GOT3 (cell line): ENCODE data around the gene SSB.
"Not testable (repeated sequence)": the region's sequence is repeated elsewhere in the genome, so short reads cannot be mapped to it uniquely, and the experiment has no call there.

Experiments used
- DNase-seq: peaks from one replicate; lab custom pipeline; 2025; ENCODE audit warnings: mixed read lengths; lab: John Stamatoyannopoulos, UW

SSB gene

DNA sequence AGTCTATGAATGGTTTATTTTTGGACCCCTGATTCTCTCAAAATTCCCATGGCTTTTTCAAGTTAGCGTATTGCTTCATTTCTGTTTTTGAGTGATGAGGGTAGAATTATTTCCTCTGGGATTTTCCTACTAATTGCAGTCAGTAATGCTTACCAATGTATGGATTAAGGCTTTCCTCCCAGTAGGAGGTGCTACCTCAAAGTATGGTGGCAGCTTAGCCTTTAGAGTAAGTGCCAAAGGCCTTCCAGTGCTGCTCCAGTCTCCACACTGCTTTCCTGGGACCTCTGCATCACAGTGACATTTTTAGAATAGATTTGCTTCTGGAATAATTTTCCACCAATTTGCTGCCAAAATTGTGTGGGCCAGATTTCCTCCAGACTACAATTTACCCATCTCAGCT, 16.2 kb upstream of the SSB start:
- DNase-seq = no peak

DNA sequence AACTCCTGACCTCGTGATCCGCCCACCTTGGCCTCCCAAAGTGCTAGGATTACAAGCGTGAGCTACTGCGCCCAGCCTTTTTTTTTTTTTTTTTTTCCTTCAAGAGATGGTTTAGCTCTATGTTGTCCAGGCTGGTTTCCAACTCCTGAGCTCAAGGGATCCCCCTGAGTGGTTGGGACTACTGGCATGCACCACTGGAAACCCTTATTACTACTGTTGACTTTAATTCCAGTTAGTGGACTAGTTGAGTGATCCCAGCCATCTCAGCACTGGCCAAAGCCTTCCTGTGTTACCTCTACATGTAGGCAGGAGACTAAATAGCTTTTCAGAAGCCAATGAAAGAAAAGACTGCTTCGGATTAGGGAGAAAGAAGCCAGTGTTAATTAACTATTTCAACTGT, 8.1 kb upstream of the SSB start:
- no peak for DNase-seq

DNA sequence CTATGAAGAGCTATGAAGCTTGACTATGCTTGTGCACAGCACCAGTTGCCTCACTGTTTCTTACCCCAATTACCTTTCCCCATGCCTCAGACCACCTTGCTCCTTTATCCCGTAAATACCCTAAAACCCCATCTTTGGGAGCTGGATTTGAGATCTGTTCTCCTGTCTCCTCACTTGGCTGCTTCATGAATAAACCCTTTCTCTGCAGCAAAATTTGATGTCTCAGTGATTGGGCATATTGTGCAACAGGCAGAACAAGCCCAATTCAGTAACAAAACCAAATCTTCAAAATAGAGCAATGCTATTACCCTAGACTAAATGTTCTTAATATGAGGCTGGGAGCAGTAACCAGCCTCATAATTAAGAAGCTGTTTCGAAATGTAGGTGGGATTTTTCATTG, 3.5 kb upstream of the SSB start:
- no peak for DNase-seq

DNA sequence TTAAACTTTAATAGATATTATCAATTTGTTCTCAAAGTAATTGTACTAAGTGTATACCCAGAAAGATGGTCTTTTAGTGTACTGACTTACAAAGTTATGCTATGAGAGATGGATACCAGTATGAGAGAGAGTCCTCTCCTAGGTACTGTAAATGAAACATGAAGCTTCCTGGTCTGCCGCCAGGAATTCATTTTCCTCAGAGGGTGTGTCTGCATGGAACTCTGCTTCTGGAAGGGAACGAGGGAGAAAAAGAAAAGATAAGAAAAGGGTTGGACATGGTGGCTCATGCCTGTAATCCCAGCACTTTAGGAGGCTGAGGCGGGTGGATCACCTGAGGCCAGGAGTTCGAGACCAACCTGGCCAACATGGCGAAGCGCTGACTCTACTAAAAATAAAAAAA, 2.2 kb upstream of the SSB start:
- DNase-seq = no peak

DNA sequence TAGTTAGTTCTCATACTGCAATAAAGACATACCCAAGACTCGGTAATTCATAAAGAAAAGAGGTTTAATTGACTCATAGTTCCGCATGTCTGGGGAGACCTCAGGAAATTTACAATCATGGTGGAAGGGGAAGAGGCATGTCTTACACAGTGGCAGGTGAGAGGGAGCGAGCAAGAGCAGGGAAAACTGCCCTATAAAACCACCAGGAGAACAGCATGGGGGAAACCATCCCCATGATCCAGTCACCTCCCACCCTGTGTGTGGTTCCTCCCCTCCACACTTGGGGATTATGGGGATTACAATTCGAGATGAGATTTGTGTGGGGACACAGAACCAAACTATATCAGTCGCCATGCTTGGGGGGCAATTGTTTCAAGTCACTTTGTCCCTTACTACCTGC, 1.1 kb upstream of the SSB start:
- no peak for DNase-seq

DNA sequence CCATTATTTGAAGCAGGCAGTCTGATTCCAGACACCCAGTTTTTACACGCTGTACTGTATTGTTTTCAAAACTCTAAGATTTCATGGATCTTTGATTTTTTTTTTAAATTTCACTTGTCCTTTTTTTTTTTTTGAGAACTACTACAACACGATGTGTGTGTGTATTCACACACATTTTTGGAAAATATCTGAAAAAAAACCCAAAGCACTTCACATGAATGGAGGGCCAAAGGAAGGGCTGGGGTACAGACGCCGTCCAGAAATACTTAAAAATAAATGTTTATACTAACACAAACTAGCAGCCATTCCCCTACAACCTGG, 314 bp upstream of the SSB start:
- no peak for DNase-seq

DNA sequence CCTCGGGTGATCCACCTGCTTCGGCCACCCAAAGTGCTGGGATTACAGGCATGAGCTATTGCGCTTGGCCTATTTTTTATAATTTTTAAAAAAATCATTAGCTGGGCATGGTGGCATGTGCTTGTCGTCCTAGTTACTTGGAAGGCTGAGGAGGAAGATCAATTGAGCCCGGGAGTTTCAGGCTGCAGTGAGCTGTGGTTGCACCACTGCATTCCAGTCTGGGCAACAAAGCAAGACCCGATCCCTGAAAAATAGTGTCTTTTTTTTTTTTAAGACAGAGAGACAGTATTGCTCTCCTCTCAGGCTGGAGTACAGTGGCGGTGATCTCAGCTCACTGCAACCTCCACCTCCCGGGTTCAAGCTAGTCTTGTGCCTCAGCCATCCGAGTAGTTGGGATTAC, 4.8 kb downstream of the SSB start:
- DNase-seq = no peak

DNA sequence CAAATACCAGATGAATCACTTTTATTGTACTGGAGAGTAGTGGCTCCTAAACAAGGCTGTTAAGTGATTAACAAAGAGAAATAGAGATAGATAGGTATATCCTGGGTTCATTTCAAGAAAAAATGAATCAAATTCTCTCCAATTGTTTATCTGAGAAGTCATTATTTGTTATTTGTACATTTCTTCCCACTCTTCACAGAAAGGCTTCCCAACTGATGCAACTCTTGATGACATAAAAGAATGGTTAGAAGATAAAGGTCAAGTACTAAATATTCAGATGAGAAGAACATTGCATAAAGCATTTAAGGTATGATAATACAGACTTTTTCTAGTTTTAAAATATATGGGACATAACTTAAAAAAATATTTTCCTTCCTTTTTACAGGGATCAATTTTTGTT, 7.9 kb downstream of the SSB start:
- DNase-seq = no peak

DNA sequence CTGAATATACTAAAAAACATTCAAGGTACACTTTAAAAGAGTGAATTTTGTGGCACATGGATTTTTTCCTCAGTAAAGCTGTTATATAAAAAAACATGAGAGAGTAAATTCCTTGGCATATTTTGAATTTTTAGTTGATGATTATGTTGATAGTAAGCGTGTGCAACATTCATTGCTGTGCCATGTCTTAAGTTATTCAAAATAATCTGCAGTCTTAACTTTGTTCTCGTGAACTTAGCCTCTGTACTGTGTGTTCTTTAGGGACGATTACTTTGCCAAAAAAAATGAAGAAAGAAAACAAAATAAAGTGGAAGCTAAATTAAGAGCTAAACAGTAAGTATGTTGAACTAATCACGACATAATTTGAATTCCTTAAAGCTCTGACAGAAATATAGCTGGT, 9.6 kb downstream of the SSB start:
- no peak for DNase-seq

DNA sequence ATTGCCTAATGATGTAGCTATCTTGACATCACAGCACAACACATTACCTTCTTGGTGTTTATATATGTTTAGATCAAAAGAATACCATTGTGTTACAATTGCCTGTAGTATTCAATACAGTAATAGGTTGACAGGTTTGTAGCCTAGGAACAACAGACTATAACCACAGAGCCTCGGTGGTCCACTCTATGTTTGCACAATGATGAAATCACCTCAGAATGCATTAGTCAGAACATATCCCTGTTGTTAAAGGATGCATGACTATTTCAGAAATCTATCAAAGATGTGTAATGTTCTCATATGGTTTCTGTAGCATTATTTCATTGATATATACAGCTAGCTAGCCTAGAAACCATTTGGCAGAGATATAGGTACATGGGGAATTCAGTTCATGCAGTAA, 17.2 kb downstream of the SSB start:
- DNase-seq = no peak

DNA sequence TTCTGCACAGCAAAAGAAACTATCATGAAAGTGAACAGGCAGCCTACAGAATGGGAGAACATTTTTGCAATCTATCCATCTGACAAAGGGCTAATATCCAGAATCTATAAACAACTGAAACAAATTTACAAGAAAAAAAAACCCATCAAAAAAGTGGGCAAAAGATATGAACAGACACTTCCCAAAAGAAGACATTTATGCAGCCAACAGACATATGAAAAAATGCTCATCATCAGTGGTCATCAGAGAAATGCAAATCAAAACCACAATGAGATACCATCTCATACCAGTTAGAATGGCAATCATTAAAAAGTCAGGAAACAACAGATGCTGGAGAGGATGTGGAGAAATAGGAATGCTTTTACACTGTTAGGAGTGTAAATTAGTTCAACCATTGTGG, 18.3 kb downstream of the SSB start:
- not testable (repeated sequence) for DNase-seq

DNA sequence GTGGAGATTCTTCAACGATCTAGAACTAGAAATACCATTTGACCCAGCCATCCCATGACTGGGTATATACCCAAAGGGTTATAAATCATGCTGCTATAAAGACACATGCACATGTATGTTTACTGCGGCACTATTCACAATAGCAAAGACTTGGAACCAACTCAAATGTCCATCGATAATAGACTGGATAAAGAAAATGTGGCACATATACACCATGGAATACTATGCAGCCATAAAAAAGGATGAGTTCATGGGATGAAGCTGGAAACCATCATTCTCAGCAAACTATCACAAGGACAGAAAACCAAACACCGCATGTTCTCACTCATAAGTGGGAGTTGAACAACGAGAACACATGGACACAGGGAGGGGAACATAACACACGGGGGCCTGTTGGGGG, 18.7 kb downstream of the SSB start:
- DNase-seq = not testable (repeated sequence)

DNA sequence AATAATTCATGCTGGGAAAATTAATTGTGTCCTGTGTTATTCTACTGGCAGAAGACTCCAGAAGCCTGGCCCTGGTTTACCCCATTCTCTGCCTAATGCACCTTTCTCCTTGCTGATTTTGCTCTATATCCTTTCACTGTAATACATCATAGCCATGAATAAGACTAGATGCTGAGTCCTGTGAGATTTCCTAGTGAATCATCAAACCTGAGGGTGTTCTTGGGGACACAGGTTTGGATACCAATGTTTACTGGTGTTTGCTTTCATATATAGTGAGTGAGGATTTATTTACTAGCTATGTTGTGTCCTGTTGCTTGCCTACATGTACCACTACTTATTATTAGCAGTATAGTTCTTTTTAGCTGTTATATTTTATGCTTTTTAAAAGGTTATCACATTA, 19.6 kb downstream of the SSB start:
- no peak for DNase-seq

DNA sequence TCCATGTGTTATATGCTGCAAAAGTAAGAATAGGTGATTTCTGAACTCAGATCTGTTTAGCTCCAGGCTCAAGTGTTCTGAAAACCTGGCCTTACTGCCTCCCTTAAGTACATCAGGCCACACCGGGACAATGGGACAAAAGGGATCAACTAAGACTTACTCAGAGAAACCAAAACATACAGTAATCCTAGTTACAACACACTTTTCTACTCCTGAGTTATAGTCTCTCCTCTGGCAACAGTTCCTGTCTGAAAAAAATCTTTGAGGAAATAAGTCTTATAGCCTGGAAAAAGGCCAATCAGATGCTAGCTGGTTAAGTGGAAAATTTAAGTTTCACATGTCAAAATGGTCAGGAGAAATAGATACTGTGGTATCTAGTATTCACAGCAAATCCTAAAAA, 20.4 kb downstream of the SSB start:
- DNase-seq = no peak

DNA sequence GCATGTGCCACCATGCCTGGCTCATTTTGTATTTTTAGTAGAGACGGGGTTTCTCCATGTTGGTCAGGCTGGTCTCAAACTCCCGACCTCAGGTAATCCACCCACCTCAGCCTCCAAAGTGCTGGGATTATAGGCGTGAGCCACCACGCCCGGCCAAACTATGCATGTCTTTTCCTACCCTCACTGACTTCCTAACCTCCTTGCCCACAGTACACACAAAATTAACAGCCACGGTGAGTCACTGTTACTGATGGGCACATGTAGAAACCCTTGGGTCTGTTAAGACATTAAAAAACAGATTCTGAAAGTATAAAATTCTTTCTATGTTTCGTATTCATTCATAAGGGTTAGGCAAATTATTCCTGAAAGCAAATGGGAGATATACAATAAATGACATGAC, 21.4 kb downstream of the SSB start:
- DNase-seq = not testable (repeated sequence)

DNA sequence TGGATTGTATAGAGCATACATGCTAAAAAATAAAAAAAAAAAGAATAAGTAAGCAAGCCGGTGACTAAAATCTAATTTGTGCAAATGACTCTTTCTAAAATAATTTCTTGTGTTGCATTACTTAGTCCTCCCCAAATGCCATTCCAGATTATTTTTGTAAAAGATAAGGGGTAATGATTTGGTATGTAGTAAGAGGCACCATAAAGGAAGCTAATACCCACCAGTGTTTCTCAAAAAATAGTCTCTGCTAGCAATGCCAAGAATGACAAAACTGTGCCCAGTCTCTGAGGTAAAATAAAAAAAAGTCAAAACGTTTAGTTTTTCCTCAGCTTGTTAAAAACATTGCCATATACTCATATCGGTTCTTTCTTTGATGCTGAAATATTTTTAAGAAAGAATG, 23.4 kb downstream of the SSB start:
- no peak for DNase-seq

DNA sequence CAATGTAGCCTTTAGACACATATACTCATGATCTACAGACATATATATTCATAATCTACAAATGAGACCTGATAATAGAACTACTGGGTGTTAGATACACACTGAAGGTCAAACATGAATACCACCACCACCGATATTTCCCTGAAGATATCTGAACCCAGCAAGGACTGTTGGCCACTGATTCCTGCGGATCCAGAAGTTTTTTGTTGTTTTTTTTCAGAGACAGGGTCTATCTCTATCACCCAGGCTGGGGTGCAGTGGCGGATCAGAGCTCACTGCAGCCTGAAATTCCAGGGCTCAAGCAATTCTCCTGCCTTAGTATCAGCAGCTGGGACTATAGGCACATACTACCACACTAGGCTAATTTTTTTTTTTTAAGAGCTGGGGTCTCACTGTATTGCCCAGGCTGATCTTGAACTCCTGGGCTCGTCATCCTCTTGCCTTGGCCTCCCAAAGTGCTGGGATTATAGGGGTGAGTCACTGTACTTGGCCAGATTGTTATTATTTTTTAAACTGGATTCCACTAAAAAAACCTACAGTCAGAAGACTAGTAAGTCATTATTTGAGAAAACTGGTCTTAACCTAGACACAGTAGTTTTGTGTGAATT, 24.2 kb downstream of the SSB start:
- no peak for DNase-seq

DNA sequence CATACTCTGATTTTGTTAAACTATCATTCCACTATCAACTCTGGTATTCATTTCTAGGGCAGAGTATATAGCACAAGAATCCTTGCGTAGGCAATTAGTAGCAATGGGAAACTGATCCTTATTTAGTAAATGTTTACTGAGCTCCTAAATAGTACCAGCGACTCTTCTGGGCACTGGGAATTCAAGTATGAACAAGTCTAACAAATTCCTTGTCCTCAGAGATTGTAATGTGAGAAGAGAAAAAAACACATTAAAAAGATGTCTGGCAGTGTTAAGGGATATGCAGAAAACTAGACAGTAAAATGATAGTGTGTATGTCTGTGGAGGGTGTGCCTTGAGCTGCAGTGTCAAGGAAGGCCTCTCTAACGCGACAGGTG, 25.3 kb downstream of the SSB start:
- DNase-seq = no peak

DNA sequence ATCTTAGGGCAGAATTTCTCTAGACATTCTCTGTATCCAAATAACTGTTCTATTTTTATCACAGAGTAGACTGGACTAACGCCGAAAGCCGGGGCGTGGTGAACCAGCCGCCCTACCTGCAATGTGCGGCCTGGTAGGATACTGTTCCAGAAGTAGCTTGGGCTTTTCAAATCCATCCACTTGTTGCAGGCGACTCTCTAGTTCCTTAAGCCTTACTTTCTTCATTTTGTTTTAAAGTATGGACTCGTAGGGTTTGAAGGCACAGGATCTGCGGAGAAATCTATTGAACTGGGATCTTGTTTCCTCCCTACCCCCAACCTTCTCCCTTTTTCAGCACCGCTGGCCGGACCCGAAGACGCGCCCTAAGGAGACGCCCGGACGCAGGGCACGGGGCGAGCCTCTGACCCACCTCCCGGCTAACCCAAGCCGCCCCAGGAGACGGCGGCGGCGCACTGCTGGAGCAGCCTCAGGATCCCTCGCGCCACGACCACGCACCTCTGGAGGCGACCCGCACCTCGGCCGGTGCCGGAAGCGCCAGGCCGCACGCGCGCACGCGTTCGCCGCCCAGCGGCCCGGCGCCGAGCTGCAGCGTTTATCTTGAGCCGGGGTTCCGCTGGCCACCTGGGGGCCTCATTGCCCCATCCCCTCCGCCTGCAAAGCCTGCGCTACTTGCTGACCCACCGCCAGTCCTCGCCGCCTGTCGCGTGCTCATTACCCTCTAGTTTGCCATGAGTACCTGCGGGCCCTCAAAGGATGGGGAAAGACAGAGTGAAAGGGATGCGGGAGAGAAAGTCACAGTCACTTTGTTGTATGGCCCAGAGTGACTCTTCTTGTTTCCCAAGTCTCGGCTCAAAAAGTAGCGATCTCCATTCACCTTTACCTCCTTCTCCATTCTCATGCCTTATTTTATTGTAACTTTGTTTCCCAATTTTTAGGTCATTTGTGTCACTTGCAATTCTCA, 26.0 kb downstream of the SSB start, which contains the start of gene METTL5:
Gene METTL5 (minus strand): TSS at position 533 of the 961 bp plus-strand sequence. CDS start 308 bp downstream, at position 225.
- peak; percentile 58 for DNase-seq

DNA sequence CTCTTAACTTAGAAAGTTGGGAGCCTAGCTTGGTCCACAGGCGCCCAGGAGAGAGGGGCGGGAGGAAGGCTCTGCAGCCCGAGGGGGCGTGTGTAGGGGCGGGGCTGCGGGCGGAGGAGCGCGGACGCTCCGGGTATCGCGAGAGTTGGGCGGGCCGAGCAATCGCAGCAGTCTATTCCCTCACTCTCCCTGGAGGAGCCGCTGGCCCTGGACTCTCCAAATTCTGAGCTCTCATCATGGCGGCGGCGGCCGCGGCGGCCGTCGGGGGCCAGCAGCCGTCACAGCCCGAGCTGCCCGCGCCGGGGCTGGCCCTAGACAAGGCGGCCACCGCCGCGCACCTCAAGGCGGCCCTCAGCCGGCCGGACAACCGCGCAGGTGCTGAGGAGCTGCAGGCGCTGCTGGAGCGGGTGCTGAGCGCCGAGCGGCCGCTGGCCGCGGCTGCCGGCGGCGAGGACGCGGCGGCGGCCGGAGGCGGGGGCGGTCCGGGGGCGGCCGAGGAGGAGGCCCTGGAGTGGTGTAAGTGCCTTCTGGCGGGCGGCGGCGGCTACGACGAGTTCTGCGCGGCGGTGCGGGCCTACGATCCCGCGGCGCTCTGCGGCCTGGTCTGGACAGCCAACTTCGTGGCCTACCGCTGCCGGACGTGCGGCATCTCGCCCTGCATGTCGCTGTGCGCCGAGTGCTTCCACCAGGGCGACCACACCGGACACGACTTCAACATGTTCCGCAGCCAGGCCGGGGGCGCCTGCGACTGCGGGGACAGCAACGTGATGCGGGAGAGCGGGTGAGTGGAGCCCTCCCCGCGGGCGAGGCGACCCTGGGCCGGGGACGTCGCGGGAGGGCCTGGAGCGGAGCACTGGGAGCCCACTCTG, 28.8 kb downstream of the SSB start, which contains the start of gene UBR3:
Gene UBR3 (plus strand): TSS at position 183 of the 869 bp plus-strand sequence. CDS start 54 bp downstream, at position 237.
- peak; percentile 71 for DNase-seq

DNA sequence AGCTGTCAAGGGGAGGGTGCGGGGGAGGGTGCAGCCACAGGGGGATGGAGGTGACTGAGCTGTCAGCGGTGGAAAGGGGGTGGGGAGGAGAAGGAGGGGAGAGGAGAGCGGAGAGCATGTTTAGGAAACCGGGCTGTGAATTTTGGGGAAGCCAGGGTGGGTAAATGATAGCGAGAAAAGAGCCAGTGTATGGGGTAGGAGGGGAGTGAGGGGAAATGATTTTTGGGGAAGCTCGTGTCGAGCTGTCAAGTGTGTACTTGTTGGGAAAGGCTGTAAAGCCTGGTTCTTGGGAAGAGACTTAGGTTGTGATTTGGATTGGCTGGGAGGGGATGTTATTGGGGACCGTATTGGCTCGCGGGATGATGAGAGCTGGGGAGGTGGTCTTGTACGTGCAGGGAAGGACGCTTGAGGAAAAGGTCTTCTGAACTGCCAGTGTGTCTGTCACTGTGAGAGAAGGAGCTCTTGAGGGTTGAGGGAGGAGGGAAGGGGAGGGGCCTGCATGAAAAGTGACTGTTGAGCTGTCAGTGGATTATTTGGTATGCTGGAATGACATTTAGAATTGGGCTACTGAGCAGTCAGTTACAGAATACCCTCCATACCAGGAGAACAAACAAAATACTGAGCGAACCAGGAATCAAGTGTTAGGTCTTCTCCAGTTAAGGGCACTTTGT, 29.6 kb downstream of the SSB start:
- no peak for DNase-seq

DNA sequence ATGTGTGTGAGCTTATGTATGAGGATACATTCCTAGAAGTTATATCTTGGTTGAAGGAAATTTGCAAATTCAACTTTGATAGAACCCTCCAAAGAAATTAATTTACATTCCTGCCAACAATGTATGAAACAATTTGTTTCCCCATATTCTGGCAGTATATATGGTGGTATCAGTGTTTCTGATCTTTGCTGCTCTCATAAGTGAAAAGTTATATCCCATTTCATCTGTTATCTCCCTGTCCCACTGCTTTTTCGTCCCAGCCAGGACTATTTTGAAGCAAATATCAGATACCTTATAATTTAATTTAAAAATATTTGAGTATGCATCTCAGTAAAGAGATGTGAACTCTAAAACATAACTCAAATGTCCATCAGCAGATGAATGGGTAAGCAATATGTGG, 35.7 kb downstream of the SSB start:
- DNase-seq = no peak
